Measurements from ENCODE around the gene COG5. TPM values are rescaled to one million over a fixed set of nuclear protein-coding genes. Genes with fewer than 3 reads are reported as not detected.

Gene COG5
- total RNA-seq, 1 donor from 2014 or later, result 36.3 TPM

- Histone ChIP-seq H3K4me3 (ENCODE audit: low read depth, low read length) (no peak overlapping the region), H3K36me3 (ENCODE audit: control insufficient read depth, insufficient read depth, low read length) (no peaks in the 10 kb centered on the region), H3K27me3 (ENCODE audit: control insufficient read depth, insufficient read depth, low read length) (no peaks in the 10 kb centered on the region)
- FAIRE-seq, result no peak
- no peak for TF ChIP-seq CTCF (IDR thresholded peaks at IDR 0.05; ENCODE audit: insufficient read depth, low read length, severe bottlenecking)
- no peak for DNase-seq (ENCODE audit: low read depth)
Observed at GRCh38 chr7:107495516-107495915, 68.2 kb downstream of the COG5 start.

GRCh38 chr7:107494884-107495283 lies 68.8 kb downstream of the COG5 start:
- Histone ChIP-seq H3K36me3 (ENCODE audit: control insufficient read depth, insufficient read depth, low read length) (no peaks in the 10 kb centered on the region), H3K4me3 (ENCODE audit: low read depth, low read length) (no peak overlapping the region), H3K27me3 (ENCODE audit: control insufficient read depth, insufficient read depth, low read length) (no peaks in the 10 kb centered on the region)
- no peak for TF ChIP-seq CTCF (IDR thresholded peaks at IDR 0.05; ENCODE audit: insufficient read depth, low read length, severe bottlenecking)
- FAIRE-seq, result no peak
- DNase-seq (ENCODE audit: low read depth), result no peak

- DNase-seq (ENCODE audit: low read depth) (peak; percentile 83), FAIRE-seq (no peak)
- TF ChIP-seq CTCF (IDR thresholded peaks at IDR 0.05; ENCODE audit: insufficient read depth, low read length, severe bottlenecking), result no peak
- Histone ChIP-seq H3K4me3 (ENCODE audit: low read depth, low read length) (no peak overlapping the region), H3K27me3 (ENCODE audit: control insufficient read depth, insufficient read depth, low read length) (no peaks in the 10 kb centered on the region), H3K36me3 (ENCODE audit: control insufficient read depth, insufficient read depth, low read length) (no peaks in the 10 kb centered on the region)
Observed at GRCh38 chr7:107494315-107494751, 69.4 kb downstream of the COG5 start.

- DNase-seq (ENCODE audit: low read depth) (no peak), FAIRE-seq (no peak)
- no peak overlapping the region for H3K4me3 ChIP-seq (ENCODE audit: low read depth, low read length)
- no peak for TF ChIP-seq CTCF (IDR thresholded peaks at IDR 0.05; ENCODE audit: insufficient read depth, low read length, severe bottlenecking)
- no peaks in the 10 kb centered on the region for H3K36me3 ChIP-seq (ENCODE audit: control insufficient read depth, insufficient read depth, low read length)
- no peaks in the 10 kb centered on the region for H3K27me3 ChIP-seq (ENCODE audit: control insufficient read depth, insufficient read depth, low read length)
Observed at GRCh38 chr7:107492875-107493274, 70.8 kb downstream of the COG5 start.

- no peak for FAIRE-seq
- no peak for DNase-seq (ENCODE audit: low read depth)
- no peaks in the 10 kb centered on the region for H3K27me3 ChIP-seq (ENCODE audit: control insufficient read depth, insufficient read depth, low read length)
- H3K36me3 ChIP-seq (ENCODE audit: control insufficient read depth, insufficient read depth, low read length), result no peaks in the 10 kb centered on the region
- H3K4me3 ChIP-seq (ENCODE audit: low read depth, low read length), result no peak overlapping the region
- TF ChIP-seq CTCF (IDR thresholded peaks at IDR 0.05; ENCODE audit: insufficient read depth, low read length, severe bottlenecking), result no peak
Observed at GRCh38 chr7:107486041-107486440, 77.7 kb downstream of the COG5 start.

- FAIRE-seq (no peak), DNase-seq (ENCODE audit: low read depth) (no peak)
- no peak overlapping the region for H3K4me3 ChIP-seq (ENCODE audit: low read depth, low read length)
- TF ChIP-seq CTCF (IDR thresholded peaks at IDR 0.05; ENCODE audit: insufficient read depth, low read length, severe bottlenecking), result no peak
- H3K36me3 ChIP-seq (ENCODE audit: control insufficient read depth, insufficient read depth, low read length), result no peaks in the 10 kb centered on the region
- no peaks in the 10 kb centered on the region for H3K27me3 ChIP-seq (ENCODE audit: control insufficient read depth, insufficient read depth, low read length)
Observed at GRCh38 chr7:107482571-107482970, 81.1 kb downstream of the COG5 start.

Data from bronchial epithelial cell (primary cell).